Left renal pelvis (tissue), 4 donors: ENCODE measurements around the gene ZCCHC7. TPM values are rescaled to one million over a fixed set of nuclear protein-coding genes. Genes with fewer than 3 reads are reported as not detected.
"Not testable (repeated sequence)": the region's sequence is repeated elsewhere in the genome, so short reads cannot be mapped to it uniquely, and the experiment has no call there.

ENCODE experiments used
- DNase-seq, 4 donors: peaks; one replicate each; pipeline ENCODE4 v3.0.0-alpha.2; 2013; ENCODE audit warnings: low read depth in 4 of 4, low spot score in 3 of 4
- polyA plus RNA-seq, 4 donors: library from polyadenylated mRNA; unstranded; fragments of 120-200 nt; gene quantifications; one replicate each; pipeline ENCODE4 v1.2.1, GENCODE V29; 2013; ENCODE audit not compliant: insufficient read length in 4 of 4

Gene ZCCHC7
- polyA plus RNA-seq, 4 donors: 21.7 to 27.6 (median 24.9) TPM

- DNase-seq: no peak
Measured at GRCh38 chr9:37290366-37290939, 170.1 kb downstream of the ZCCHC7 start.

- DNase-seq: no peak
Measured at GRCh38 chr9:37290940-37291485, 170.6 kb downstream of the ZCCHC7 start.

GRCh38 chr9:37291612-37292238 is 171.4 kb downstream of the ZCCHC7 start:
- DNase-seq: not testable (repeated sequence)

- DNase-seq: no peak
Measured at GRCh38 chr9:37292896-37293295, 172.5 kb downstream of the ZCCHC7 start.

- DNase-seq: no peak
Measured at GRCh38 chr9:37293664-37294524, 173.5 kb downstream of the ZCCHC7 start.

GRCh38 chr9:37295178-37295577 is 174.8 kb downstream of the ZCCHC7 start:
- no peak for DNase-seq

GRCh38 chr9:37295796-37296195 is 175.4 kb downstream of the ZCCHC7 start:
- no peak for DNase-seq

GRCh38 chr9:37297592-37297991 is 177.2 kb downstream of the ZCCHC7 start:
- no peak for DNase-seq

GRCh38 chr9:37300620-37301019 is 180.2 kb downstream of the ZCCHC7 start:
- no peak for DNase-seq

- no peak for DNase-seq
Measured at GRCh38 chr9:37301042-37301853, 180.9 kb downstream of the ZCCHC7 start.

GRCh38 chr9:37301854-37302172 is 181.4 kb downstream of the ZCCHC7 start:
- DNase-seq: no peak

GRCh38 chr9:37302277-37302676 is 181.9 kb downstream of the ZCCHC7 start:
- DNase-seq: no peak

- not testable (repeated sequence) for DNase-seq
Measured at GRCh38 chr9:37303272-37303671, 182.9 kb downstream of the ZCCHC7 start.

- no peak for DNase-seq
Measured at GRCh38 chr9:37309136-37309535, 188.8 kb downstream of the ZCCHC7 start.

GRCh38 chr9:37311938-37312708 is 191.7 kb downstream of the ZCCHC7 start:
- DNase-seq: no peak

- DNase-seq: no peak
Measured at GRCh38 chr9:37324261-37324683, 203.9 kb downstream of the ZCCHC7 start.

GRCh38 chr9:37324691-37325490 is 204.5 kb downstream of the ZCCHC7 start:
- DNase-seq: no peak

- DNase-seq: no peak
Measured at GRCh38 chr9:37325778-37326177, 205.4 kb downstream of the ZCCHC7 start.

- no peak for DNase-seq
Measured at GRCh38 chr9:37327553-37327952, 207.2 kb downstream of the ZCCHC7 start.
